Lower leg skin (tissue), 3 donors: ENCODE data around the gene CFAP54.

ENCODE experiments used
- CTCF ChIP-seq, 3 donors: fragments of 450-650 bp; IDR thresholded peaks; one replicate each; pipeline ENCODE4 v1.5.1; 2016; ENCODE audit warnings: antibody characterized with exemption in 3 of 3, mild to moderate bottlenecking in 3 of 3, moderate library complexity in 2 of 3
- POLR2A ChIP-seq, 2 donors: fragments of 450-650 bp; IDR thresholded peaks; one replicate each; pipeline ENCODE4 v1.6.1; 2016 to 2017; ENCODE audit warnings: antibody characterized with exemption in 2 of 2, mild to moderate bottlenecking in 1 of 2, moderate library complexity in 1 of 2

GRCh38 chr12:96497855-96498254 is 8.5 kb downstream of the CFAP54 start:
- TF ChIP-seq CTCF (IDR thresholded peaks at IDR 0.05) (no peak), POLR2A (IDR thresholded peaks at IDR 0.05) (no peak)
